ENCODE data around the gene TAF4.
"Not testable (repeated sequence)": the region's sequence is repeated elsewhere in the genome, so short reads cannot be mapped to it uniquely, and the experiment has no call there.

The TAF4 gene

DNA sequence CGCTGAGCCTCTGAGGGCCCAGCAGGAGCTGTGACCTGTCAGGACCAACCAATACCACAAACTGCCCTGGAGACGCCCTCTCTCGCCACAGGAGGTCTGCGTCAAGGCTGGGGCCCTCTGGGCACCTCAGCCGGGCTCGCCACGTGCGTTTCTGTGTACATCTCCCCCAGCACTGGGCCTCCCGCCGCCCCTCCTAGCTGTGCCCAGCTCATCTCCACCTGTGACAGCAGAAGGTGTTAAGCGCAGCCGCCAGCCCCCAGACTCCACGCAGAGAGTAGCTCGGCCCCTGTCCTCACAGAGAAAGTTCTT lies 91.4 kb downstream of the TAF4 start:
- DNase-seq: no peak

DNA sequence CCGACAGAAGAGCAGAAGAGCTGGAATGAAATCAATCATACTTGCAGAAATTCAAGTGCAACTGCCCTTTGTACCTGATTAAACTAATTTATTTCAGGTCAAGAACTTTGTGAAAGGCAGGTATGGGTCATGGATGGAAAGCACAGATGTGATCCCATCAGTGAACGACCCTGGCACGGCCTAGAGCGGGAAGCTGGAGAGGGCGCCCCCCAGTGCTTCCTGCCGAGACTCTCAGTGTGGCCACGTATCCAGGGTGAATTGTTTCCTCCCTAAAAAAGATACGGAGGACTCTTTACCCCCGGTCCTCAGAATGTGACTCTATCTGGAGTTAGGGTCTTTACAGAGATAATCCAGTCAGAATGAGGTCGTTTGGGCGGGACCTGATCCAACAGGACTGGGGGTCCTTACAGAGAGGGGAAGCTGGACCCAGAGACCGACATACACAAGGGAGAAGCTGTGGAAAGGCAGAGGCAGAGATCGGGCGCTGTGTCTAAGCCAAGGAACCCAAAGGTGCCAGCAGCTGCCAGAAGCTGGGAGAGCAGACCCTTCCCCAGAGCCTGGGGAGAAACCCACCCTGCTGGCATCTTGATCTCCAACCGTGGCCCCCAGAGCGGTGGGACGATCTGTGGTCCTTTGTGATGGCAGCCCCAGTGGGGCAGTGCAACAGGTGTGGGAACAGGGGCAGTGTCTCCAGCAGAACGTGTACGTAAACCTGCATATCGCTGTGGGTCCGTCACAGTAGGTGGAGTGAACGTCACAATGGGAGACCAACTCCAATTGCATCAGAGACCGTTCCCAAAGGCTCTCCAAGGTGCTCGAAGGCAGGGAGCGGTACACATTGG lies 91.9 kb downstream of the TAF4 start:
- no peak for DNase-seq

DNA sequence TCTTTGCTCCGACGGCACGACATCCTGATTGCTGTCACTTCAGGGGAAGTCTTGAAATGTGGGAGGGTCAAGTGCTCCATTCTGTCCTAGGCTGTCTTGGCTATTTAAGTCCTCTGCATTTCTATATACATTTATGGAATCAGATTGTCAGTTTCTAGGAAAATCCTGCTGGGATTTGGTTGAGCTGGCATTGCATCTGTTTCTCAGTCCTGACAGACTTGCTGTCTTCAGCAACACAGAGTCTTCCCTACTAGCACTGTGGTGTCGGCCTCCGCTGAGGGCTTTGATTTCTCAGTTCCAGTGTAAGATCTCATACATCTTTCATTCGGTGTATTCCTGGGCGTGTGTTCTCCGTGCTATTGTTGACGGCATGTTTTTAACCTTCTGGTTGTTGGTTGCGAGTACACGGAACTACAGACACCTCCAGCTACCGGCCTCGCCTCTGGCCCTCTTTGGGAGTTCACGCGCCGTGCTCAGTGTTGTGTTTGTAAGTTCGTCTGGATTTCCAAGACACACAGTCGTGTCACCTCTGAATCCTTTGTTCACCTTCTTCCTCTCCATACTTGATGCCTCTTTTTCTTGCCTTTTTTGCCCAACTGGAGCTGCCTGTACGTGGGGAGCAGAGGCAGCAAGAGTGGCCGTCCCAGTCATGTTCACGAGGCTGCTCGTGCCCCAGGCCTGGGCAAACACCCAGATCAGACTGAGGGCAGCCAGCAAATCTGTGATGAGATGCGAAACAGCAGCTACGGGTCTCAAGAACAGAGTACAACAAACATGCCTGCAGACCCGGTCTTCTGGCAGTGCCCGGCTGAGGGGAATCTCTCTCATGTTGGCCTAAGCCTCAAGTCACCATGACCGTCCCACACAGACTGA lies 92.8 kb downstream of the TAF4 start:
- DNase-seq: no peak

DNA sequence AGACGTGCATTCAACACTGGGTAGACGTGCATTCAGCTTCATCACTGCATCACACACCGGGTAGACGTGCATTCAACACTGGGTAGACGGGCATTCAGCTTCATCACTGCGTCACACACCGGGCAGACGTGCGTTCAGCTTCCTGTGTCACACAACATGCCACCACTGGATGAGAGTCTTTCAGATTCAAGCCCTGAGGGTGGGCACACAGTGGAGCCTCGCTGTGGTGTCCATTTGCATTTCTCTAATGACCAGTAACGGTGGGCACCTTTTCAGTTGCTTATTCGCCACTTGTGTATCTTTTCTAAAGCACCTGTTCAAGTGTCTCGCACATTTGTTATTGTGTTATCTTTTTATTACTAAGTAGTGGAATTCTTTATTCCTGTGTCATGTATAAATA lies 94.1 kb downstream of the TAF4 start:
- not testable (repeated sequence) for DNase-seq

DNA sequence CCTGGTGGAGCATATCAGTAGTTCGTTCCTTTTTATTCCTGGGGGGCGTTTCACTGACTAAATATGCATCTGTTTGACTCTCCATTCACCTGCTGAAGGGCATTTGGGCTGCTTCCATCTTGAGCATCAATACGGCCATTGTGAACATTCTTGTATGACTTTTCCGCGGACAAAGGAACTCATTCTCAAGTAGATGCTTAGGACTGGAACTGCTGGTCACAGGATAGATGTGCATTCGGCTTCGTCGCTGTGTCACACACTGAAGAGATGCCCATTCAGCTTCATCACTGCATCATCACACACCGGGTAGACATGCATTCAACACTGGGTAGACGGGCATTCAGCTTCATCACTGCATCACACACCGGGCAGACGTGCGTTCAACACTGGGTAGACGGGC lies 95.3 kb downstream of the TAF4 start:
- no peak for DNase-seq

DNA sequence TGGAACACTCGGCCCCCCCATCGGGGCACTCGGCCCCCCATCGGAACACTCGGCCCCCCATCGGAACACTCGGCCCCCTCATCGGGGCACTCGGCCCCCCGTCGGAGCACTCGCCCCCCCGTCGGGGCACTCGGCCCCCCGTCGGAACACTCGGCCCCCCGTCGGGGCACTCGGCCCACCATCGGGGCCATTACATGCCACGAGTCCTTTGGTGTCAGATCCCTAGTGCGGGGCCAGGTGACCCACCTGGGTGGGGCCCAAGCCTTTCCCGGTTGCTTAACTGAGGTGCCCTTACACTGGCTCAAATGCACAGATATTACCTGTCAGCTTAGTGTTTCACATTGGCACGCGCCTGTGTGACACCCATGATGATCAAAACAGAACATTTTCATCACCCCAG lies 95.9 kb downstream of the TAF4 start:
- DNase-seq: no peak

DNA sequence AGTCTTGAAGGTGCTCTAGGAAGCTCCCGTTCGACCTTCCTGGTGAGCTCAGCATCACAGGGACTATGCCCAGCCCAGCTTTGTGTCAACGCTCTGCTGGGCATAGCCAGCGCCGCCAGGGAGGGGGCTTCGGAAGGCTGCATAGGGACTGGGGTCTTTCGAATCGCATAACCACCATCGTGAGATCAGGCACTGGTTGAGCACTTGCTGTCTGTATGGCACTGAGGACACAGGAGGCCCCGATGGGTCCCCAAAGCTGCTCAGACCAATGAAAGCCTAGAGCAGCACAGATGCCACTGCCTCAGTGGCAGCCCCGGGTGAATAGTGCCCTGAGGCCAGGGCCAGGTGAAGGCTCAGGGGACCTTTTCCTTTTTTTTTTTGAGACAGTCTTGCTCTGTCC lies 96.7 kb downstream of the TAF4 start:
- no peak for DNase-seq

DNA sequence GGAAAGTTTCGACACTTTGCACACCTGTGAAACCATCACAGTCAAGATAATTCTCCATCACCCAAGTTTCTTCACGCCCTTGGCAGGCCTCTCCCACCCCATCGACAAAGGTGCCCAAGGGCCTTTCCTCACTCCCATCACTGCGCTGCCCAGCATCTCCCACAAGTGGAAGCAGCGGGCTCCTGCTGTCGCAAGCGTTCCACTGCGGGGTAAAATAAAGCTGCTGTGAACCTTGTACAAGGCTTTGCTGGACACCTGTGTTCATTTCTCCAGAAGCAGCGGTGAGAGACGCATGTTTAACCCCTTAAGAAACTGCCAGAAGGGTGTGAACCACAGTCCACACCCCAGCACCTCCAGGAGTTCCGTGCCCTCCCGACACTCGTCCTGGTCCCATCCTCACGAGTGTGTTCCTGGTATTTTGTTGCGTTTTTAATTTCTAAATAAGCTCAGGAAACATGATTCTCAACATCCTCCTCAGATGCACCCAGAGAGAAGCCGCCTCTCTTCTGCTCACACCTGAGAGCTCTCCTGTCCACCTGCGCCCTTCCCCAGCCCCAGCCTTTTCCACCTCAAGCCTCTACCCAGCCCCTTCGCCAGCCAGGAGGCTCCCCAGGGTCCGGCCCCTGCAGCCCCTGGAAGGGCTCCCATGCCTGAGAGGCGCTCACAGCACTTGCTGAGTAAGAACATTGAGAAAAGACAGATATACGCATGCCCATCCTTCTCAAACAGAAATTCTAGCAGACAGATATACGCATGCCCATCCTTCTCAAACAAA lies 97.5 kb downstream of the TAF4 start:
- DNase-seq: no peak

DNA sequence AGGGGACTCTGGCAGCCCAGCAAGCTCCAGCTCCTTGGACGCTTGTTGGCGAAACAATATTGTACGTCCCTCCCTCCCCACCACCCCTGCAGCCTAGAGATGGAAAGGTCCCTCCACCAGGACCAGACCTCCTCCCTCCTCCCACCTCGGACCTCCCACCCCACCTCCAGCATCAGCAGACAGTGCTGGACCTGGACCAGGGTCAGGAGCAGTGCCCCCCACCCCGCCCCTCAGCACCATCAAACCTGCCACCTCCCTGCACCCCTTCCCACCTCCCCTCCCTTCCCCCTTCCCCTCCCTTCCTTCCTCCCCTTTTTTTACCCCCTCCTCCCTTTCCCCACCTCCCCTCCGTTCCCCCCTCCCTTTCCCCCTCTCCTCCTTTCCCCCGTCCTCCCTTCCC lies 98.4 kb downstream of the TAF4 start:
- DNase-seq: no peak

DNA sequence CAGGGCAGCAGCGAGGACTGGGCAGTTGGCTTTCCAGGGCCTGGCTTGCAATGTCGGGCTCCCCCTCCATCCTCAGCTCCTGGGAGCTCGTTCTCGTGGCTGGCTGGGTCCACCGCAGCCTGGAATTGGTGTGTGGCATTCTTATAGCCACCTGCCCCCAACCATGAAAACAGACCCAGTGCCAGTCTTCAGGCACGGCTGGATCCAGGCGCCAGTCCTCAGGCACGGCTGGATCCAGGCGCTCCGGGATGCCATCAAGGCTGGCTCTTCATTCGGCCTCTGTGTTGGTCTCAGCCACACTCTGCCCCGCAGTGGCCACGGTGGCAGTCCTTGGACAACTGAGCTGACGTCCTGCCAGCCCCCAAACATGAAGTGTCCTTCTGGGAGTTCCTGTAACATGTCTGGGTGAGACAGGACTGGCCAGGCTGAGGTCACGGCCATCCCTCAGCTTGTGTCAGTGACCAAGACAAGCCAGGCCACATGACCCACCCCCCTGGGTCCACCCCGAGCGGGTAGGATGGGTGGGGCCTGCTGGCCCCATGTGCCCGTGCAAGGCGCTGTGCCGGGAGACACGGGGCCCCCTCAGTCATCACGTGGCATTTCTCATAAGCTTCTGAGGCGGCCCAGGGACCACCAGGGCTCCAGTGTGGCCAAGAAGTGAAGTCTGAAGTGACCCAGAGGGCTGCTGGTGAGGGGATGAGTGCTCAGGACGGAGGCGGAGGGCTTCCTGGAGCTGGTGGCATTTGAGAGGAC lies 99.0 kb downstream of the TAF4 start:
- no peak for DNase-seq

DNA sequence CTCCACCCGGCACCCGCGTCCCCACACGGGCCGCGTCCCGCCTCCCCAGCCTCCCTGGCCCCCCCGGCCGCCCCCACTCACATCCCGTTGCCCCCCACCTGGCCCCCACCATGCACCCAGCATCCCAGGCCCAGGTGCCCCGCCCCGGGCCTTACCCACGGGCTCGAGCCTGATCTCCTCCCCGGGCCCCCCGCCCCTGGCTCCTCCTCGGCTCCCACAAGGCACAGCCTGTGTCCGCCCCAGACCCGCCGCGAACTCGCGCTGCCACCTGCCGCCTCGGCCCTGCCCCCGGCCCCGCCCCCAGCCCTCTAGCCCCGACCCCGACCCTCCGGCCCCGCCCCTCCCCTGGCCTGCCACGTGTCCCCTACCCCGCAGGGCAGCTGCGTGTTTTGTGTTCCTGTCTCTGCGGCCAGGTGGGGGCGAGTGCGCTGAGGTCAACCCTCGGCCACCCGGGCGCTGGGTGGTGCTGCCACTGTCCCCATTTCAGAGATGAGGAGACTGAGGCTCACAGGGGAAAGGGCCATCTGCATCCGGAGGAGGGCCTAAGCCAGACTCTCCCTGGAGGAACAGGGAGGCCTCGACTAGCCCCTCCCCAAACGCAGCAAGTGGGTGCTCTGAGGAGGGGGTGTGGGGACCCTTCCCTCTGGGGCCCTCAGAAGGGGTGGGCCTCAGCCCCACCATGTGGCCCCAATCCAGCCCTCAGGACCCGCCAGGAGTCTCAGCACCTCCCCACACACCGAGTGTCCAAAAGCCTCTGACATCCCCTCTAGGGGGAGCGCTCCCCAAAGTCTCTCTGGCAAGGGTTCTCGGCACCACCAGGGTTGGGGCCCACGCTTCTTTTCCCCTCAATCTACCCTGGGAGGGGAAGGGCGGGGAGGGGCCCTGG lies 99.8 kb downstream of the TAF4 start:
- DNase-seq: no peak

DNA sequence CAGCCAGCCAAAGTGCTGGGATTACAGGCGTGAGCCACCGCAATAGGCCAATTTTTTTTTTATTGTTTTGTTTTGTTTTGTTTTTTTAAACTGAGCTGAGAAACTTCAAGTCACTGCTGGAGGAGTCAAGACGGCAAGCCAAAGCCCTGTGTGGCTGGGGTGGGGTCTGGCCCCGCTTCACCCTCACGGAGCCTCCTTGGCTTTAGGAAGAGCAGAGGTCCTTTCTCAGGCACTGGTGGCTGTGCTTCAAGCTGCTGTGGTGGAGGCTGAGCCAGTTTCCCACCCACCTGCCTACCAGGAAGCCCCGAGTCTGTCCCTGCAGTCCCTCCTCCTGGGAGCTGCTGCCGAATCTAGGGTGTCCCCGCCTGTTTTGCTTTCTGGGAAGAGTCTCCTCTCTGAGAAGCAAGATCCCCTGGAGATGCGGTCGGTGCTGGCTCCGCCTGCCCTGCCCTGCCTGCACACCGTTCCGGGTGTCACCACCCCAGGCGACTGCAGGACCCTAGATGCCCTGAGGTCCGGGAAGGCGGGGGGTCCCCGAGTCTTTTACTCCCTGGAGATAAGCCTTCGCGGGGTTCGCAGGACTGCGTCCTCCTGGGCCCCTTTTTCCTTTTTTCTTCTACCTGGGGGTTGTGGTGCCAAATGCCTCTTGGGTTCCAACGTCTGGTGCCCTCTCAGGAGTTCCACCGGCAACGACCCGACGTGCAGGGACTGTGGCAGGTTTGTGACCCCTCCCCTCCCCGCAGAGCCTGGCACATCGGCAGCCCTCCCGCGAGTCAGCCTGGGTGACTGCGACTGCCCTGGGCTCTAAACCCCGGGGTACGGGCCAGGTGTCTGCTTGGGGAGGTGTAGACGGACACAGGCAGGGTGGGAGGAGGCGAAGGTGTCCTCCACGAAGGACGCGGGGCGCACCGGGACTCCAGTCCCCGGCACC lies 100.7 kb downstream of the TAF4 start:
- DNase-seq: no peak

DNA sequence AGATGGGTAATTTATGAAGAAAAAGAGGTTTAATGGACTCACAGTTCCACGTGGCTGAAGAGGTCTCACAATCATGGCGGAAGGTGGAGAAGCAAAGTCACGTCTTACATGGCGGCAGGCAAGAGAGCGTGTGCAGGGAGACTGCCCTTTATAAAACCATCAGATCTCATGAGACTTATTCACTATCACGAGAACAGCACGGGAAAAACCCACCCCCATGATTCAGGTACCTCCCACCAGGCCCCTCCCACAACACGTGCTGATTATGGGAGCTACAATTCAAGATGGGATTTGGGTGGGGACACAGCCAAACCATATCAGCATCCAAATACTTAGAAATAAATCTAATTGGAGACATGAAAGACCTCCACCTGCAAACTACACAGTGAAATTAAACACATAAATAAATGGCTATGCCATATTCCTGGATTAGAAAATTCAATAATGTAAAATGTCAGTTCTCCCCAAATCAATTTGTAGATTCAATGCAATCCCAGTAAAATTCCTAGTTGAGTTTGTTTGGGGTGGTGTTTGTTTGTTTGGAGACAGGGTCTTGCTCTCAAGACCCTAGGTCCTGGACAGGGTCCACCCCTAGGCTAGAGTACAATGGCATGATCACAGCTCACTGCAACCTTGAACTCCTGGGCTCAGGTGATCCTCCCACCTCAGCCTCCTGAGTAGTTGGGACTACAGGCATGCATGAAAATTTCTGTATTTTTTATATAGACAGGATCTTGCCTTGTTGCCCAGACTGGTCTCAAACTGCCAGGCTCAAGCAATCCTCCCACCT lies 101.6 kb downstream of the TAF4 start:
- no peak for DNase-seq

DNA sequence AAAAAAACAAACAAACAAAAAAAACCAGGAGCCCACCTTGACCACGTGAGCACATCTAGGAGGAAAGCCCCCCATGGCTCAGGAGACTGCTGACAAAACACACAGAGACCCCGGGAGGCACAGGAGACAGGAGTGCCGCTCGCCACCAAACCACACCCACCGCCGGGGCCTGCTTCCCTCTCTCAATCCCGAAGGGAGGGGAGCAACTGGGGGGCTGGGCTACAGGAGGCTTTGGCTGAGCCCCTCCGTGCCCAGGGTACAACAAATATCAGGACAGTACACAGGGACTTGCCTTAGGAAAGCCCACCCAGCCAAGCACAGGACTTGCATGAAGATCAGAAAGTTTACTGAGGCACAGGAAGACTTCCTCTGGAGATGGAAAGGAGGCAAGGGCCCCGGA lies 102.5 kb downstream of the TAF4 start:
- no peak for DNase-seq

DNA sequence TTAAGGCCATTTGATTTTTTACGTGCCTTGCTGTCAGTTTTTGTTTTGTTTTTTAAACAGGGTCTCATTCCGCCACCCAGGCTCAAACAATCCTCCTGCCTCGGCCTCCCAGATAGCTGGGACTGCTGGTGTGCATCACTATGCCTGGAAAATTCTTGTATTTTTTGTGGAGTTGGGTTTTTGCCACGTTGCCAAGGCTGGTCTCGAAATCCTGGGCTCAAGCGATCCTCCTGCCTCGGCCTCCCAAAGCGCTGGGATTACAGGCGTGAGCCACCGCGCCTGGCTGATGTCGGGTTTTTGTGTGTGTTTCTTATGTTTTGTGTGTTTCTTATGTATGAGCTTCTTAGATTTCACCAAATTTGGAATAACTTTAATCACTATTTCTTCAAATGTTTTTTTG lies 104.8 kb downstream of the TAF4 start:
- DNase-seq: no peak

DNA sequence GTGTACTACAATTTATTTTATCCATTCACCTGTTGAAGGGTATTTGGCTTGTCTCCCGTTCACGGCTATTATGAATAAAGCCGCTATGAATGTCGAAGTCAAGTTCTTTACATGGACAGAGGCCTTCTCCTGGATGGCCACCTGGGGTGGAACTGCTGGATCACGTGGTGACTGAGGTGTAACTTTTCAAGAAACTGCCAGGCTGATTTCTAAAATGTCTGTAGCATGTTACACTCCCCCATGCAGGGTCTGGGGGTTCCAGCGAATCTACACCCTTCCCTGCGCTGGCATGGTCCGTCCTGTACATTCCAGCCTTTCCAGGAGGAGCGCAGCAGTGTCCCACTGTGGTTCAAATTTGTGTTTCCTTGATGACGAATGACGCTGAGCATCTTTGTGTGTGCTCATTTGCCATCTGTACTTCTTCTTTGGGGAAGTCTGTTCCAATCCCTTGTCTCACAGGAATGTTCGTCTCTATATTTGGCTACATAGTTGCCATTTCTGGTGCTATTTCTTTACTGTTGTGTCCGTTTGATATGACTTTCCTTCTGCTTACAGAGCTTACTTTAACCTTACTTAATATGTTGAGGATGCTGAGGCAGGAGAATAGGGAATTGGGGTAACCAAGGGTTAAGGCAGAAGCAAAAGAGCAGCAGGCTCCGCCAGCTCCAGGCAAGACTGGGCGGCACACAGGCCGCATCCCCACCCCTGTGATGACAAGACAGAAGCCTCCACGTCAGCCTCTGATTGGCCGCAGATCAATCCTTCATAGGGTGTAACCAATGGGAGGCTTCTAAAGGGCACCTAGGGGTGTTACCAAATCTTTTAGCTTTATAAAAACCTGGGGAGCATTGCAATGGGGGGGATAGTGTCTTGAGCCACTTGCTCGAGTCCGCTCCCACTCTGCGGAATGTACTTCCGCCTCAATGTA lies 106.6 kb downstream of the TAF4 start:
- DNase-seq: no peak

DNA sequence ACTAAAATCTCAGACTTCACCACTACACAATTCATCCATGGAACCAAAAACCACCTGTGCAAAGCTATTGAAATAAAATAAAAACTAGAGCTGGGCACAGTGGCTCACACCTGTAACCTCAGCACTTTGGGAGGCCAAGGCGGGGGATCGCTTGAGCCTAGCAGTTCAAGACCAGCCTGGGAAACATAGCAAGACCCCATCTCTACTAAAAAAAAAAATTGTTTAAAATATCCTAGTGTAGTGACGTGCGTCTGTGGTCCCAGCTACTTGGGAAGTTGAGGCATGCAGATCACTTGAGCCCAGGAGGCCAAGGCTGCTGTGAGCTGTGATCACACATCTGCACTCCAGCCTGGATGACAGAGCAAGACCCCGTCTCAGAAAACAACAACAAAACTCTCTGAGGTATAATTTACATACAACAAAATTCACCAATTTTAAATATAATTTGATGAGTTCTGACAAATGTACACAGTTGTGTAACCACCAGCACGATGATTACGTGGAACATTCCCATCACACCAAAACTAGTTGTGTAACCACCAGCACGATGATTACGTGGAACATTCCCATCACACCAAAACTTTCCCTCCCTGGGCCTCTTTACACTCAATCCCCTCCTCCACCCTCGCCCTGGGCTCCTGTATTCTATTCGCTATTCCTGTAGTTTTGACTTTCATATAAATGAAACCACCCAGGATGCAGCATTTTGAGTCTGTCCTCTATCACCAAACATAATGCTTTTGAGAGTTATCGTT lies 107.5 kb downstream of the TAF4 start:
- DNase-seq: no peak

Measured in activated CD4-positive, CD25-positive, alpha-beta regulatory T cell (primary cell).